Adrenal gland (tissue), 12 donors: ENCODE data around the gene ALDOA. TPM values are rescaled to one million over a fixed set of nuclear protein-coding genes. Genes with fewer than 3 reads are reported as not detected.

Source experiments
- DNase-seq, 7 donors: peaks; one replicate each; pipeline ENCODE4 v3.0.0-alpha.2; 2019 to 2020
- H3K27ac ChIP-seq, 5 donors: fragments of 200-600 bp; sonication (generic) in 4 of 5; 1 replicate in 3 of 5; 2 replicates in 2 of 5; pipeline versions ENCODE4 v1.5.1 to v1.8.0; 2016 to 2020; ENCODE audit warnings: mild to moderate bottlenecking in 1 of 5
- H3K27me3 ChIP-seq: fragments of 200-600 bp; 2 replicates; pipeline ENCODE4 v1.8.0; 2021
- H3K36me3 ChIP-seq, 2 donors: fragments of 200-600 bp; replicated peaks in 1 of 2; 1 replicate in 1 of 2; 2 replicates in 1 of 2; pipeline versions ENCODE4 v1.5.1 to v1.8.0; 2018 to 2022
- H3K4me1 ChIP-seq, 2 donors: fragments of 200-600 bp; replicated peaks in 1 of 2; 1 replicate in 1 of 2; 2 replicates in 1 of 2; pipeline versions ENCODE4 v1.5.1 to v1.8.0; 2018 to 2021
- H3K4me3 ChIP-seq, 4 donors: fragments of 200-600 bp; sonication (generic) in 3 of 4; one replicate each; pipeline ENCODE4 v1.5.1; 2016 to 2018
- H3K9me3 ChIP-seq, 3 donors: fragments of 200-600 bp; sonication (generic) in 1 of 3; replicated peaks in 1 of 3; 1 replicate in 2 of 3; 2 replicates in 1 of 3; pipeline versions ENCODE4 v1.5.1 to v1.8.0; 2016 to 2021
- POLR2A ChIP-seq, 2 donors: fragments of 450-650 bp; IDR thresholded peaks; one replicate each; pipeline ENCODE4 v1.6.1; 2017; ENCODE audit warnings: antibody characterized with exemption in 2 of 2, mild to moderate bottlenecking in 2 of 2, moderate library complexity in 1 of 2
- WGBS, 4 donors: extraction: QIAGEN DNeasy Blood & Tissue Kit in 2 of 4; methylation state at CpG; one replicate each; pipeline versions ENCODE4 v1.1.5 to v1.1.7; 2013 to 2017; 5-methylcytosine and 5-hydroxymethylcytosine counted together
- intact Hi-C, 2 donors: fragments of 100-400 bp; cut with DNase I; formaldehyde crosslinking; loops; one replicate each; pipeline versions ENCODE4 v1.14.1 to v1.15.0; 2022 to 2023
- polyA plus RNA-seq, 3 donors: library from polyadenylated mRNA; stranded (reverse); fragments of 200-250 nt in 2 of 3; fragments of 350-450 nt in 1 of 3; fragmentation: Illumina TruSeq in 1 of 3; extraction: RNeasy Lipid Tissue Mini Kit (QIAGEN cat#74804) in 1 of 3; gene quantifications; one replicate each; pipeline ENCODE4 v1.2.3, GENCODE V29; 2013 to 2014
- total RNA-seq, 9 donors: library from RNA; depleted of rRNA in 4 of 9; stranded (reverse); fragments of >200 nt in 4 of 9; fragments of 120-200 nt in 1 of 9; fragmentation: NEBNext Ultra II Directional in 1 of 9; extraction: Animal tissue kit (Norgen Biotek cat#: 25700) in 1 of 9; gene quantifications; one replicate each; pipeline versions ENCODE4 v1.1.0 to v1.2.4, GENCODE V29; 2013 to 2023
- TF ChIP-seq, protein P1 (sequence below), 6 experiments: fragments of 450-650 bp in 4 of 6; fragments of 200-600 bp in 2 of 6; sonication (generic) in 1 of 6; IDR thresholded peaks; 1 replicate in 5 of 6; 2 replicates in 1 of 6; pipeline versions ENCODE4 v1.5.1 to v1.8.0; 2016 to 2021; ENCODE audit warnings: antibody characterized with exemption in 6 of 6, mild to moderate bottlenecking in 2 of 6, moderate library complexity in 1 of 6
- donor health status: healthy with polysubstance abuse.
- donor health status: Bipolar disorder and iron deficiency.
- donor health status: DM: yes; HTN: yes; CAD: no.
- donor health status: DM: no; HTN: no; CAD: no.
- donor health status: DM: no; HTN: no; CAD: no.
- donor health status: DM: yes; HTN: yes; CAD: no.

ALDOA gene
- total and polyA plus RNA-seq, 12 donors, result 623 to 1,930 (median 1,345) TPM

DNA sequence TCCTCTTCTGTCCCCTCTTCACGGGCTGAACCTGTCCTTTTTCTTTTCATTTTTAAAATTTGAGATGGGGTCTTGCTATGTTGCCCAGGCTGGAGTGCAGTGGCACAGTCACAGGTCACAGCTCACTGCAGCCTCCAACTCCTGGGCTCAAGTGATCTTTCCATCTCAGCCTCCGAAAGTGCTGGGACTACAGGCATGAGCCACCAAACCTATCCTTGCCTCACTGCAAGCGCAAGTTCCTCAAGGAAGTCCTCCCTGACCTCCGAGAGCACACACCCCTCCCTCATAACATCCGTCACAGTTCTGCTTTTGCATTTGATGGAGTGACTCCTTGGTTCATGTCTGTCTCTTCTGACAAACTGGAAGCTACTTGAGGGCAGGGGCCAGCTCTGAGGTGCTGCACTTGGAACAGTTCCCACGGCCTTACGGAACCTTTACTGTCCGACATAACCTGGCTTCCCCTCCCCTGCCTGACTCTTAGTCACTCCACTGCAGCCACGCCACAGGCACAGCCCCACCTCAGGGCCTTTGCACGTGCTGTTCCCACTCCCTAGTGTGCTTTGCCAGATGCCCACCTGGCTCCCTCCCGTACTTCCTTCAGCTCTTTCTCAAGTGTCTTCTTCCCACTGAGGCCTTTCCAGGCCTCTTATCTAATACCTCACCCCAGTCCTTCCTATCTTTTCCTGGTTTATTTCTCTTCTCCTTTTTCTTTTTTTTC, 21.8 kb downstream of the ALDOA start:
- Histone ChIP-seq H3K9me3 (no peaks in the 10 kb centered on the region), H3K27ac (no peak overlapping the region), H3K4me3 (no peak overlapping the region), H3K4me1 (peaks cover 4 to 24% of the 10 kb centered on the region in 2 donors), H3K36me3 (peaks cover 0 to 26% of the 10 kb centered on the region in 2 donors), H3K27me3 (no peaks in the 10 kb centered on the region)
- intact Hi-C loops, result no loop called here
- peak in 1 of 7 donors; percentile 62 for DNase-seq
- TF ChIP-seq, protein P1, sequence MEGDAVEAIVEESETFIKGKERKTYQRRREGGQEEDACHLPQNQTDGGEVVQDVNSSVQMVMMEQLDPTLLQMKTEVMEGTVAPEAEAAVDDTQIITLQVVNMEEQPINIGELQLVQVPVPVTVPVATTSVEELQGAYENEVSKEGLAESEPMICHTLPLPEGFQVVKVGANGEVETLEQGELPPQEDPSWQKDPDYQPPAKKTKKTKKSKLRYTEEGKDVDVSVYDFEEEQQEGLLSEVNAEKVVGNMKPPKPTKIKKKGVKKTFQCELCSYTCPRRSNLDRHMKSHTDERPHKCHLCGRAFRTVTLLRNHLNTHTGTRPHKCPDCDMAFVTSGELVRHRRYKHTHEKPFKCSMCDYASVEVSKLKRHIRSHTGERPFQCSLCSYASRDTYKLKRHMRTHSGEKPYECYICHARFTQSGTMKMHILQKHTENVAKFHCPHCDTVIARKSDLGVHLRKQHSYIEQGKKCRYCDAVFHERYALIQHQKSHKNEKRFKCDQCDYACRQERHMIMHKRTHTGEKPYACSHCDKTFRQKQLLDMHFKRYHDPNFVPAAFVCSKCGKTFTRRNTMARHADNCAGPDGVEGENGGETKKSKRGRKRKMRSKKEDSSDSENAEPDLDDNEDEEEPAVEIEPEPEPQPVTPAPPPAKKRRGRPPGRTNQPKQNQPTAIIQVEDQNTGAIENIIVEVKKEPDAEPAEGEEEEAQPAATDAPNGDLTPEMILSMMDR (IDR thresholded peaks at IDR 0.05), result no peak
- TF ChIP-seq POLR2A (IDR thresholded peaks at IDR 0.05), result no peak
- 81 to 91% (median 86%) methylated on average over 11 of the region's 11 CpGs for WGBS, 4 donors

DNA sequence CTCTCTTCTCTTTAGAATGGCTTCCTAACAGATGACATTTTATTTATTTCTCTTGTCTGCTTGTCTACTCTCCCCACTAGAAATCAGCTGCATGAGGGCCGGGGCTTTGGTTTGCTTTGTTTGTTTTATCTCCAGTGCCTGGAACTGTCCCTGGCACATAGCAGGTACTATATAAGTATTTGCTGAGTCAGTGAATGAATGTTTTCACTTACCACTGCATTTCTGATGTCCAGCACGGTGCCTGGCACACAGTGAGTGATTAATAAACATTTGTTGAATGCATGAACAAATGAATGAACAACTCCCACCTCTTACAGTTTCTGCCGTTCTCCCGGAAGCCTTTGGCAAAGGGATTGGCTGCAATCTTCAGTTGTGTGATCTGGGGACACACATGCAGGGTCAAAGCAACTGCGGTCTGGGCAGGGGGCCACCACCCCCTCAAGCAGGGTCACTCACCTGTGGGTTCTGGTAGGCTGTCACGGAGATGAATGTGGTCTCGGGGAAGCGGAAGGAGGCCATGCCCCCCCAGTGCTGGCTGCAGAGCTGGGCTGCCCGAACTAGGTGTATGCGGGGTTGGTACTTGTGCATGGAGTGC, 22.8 kb downstream of the ALDOA start:
- TF ChIP-seq POLR2A (IDR thresholded peaks at IDR 0.05), result no peak
- WGBS, 4 donors, result 82 to 90% (median 87%) methylated on average over 7 to 10 of the region's 10 CpGs
- no peak for DNase-seq
- no peak overlapping the region for H3K27ac ChIP-seq
- H3K4me3 ChIP-seq, result no peak overlapping the region
- H3K4me1 ChIP-seq, result peaks cover 6 to 31% of the 10 kb centered on the region in 2 donors
- H3K36me3 ChIP-seq, result peaks cover 0 to 16% of the 10 kb centered on the region in 2 donors
- intact Hi-C loops, result no loop called here
- H3K9me3 ChIP-seq, result no peaks in the 10 kb centered on the region
- H3K27me3 ChIP-seq, result no peaks in the 10 kb centered on the region

DNA sequence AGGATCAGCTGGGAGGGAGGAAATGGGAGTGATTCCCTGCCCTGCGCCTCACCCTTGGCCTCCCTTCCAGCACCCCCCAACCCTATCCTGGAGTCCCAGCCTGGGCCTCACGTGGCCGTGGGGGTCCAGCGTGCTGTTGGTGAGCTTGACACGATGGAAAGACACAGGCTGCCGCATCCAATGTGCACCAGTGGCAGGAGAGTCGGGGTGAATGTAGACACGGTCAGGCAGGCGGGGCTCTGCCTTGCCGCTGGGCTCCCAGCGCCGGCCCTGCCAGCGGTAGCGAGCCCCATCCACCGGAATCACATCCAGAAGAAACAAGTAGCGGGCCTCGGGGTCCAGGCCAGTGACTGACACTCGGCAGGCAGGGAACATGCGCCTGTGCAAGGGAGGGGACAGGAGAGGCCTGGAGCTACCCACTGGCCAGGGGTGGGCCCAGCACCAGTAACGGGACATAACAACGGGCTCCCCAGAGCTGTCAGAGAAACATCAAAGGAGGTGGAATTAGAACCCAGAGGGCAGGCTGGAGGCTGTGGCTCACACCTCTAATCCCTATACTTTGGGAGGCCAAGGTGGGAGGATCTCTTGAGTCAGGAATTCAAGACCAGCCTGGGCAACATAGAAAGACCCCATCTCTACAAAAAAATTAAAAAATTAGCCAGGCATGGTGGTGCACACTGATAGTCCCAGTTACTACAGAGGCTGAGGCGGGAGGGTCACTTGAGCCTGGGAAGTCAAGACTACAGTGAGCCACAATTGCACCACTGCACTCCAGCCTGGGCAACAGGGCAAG, 23.5 kb downstream of the ALDOA start:
- no peak for DNase-seq
- WGBS, 4 donors, result 82 to 87% (median 85%) methylated on average over 6 to 22 of the region's 22 CpGs
- Histone ChIP-seq H3K27ac (no peak overlapping the region), H3K36me3 (peaks cover 0 to 13% of the 10 kb centered on the region in 2 donors), H3K4me1 (peaks cover 6 to 33% of the 10 kb centered on the region in 2 donors), H3K4me3 (no peak overlapping the region), H3K9me3 (no peaks in the 10 kb centered on the region), H3K27me3 (no peaks in the 10 kb centered on the region)
- intact Hi-C loops, result no loop called here
- TF ChIP-seq POLR2A (IDR thresholded peaks at IDR 0.05), result no peak
- TF ChIP-seq, protein P1 (IDR thresholded peaks at IDR 0.05), result no peak

DNA sequence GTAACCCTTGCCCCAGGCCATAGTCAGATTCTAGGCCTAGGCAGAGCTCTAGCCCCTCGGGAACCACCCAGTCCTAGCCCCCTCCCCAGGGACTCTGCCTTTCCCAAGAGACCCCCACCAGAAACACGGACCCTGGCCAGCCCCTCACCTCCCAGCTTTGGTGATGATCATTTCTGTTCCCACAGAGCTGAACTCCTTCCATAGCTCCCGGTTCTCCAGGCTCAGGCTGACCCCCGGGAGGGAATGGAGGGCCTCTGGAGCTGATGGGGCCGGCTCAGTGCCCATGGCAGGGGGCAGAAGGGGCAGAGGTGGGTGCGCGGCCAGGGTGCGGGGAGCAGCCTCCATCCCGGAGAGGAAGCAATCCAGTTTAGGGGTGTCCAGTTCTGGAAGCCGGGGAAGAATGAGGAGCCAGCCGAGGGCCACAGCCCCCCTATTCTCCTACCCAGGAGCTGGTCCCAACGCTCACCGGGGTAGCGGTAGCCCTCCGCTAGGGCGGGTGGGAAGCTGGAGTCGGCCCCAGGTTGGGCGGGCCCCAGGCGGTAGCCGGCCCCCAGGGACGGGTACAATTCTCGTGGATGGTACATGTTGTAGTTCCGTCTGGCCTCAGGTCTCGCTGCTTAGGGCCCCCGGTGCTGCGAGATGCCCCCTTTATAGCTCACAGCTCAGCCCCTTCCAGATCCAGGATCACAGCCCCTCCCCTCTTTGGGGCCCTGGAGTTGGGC, 25.2 kb downstream of the ALDOA start:
- TF ChIP-seq, protein P1 (IDR thresholded peaks at IDR 0.05), result no peak
- no peak for TF ChIP-seq POLR2A (IDR thresholded peaks at IDR 0.05)
- Histone ChIP-seq H3K27ac (peak overlapping the region in 2 of 5 donors; percentile 12 to 89), H3K27me3 (no peaks in the 10 kb centered on the region), H3K36me3 (peaks cover 0 to 15% of the 10 kb centered on the region in 2 donors), H3K4me1 (peaks cover 17 to 33% of the 10 kb centered on the region in 2 donors), H3K9me3 (no peaks in the 10 kb centered on the region), H3K4me3 (peak overlapping the region in 1 of 4 donors; percentile 40)
- WGBS, 4 donors, result 71 to 84% (median 74%) methylated on average over 16 to 26 of the region's 26 CpGs
- intact Hi-C loops, result no loop called here
- DNase-seq, result peak in 2 of 7 donors; percentile 37 to 58
